Esophagus (tissue), 2 donors: Measurements from ENCODE around the gene TNPO1. TPM values are rescaled to one million over a fixed set of nuclear protein-coding genes. Genes with fewer than 3 reads are reported as not detected.

Experiments
- H3K27ac ChIP-seq, 2 donors: one replicate each; pipeline ENCODE4 v1.5.1; 2013; ENCODE audit warnings: low read depth in 2 of 2, mild to moderate bottlenecking in 2 of 2, inconsistent platforms in 1 of 2, low read length in 1 of 2, moderate library complexity in 1 of 2
- H3K27me3 ChIP-seq, 2 donors: one replicate each; pipeline ENCODE4 v1.6.1; 2013; ENCODE audit warnings: low read length in 2 of 2, control low read depth in 1 of 2, mild to moderate bottlenecking in 1 of 2; ENCODE audit not compliant: insufficient read depth in 2 of 2, control insufficient read depth in 1 of 2
- H3K36me3 ChIP-seq, 2 donors: one replicate each; pipeline ENCODE4 v1.6.1; 2013; ENCODE audit warnings: low read length in 1 of 2; ENCODE audit not compliant: control insufficient read depth in 2 of 2, insufficient read depth in 2 of 2
- H3K4me1 ChIP-seq, 2 donors: one replicate each; pipeline ENCODE4 v1.6.1; 2013; ENCODE audit warnings: low read length in 1 of 2; ENCODE audit not compliant: control insufficient read depth in 2 of 2, insufficient read depth in 2 of 2
- H3K4me3 ChIP-seq, 2 donors: one replicate each; pipeline ENCODE4 v1.5.1; 2013; ENCODE audit warnings: low read length in 2 of 2, mild to moderate bottlenecking in 2 of 2, low read depth in 1 of 2, moderate library complexity in 1 of 2
- H3K9me3 ChIP-seq, 2 donors: one replicate each; pipeline ENCODE4 v1.6.1; 2013; ENCODE audit warnings: mild to moderate bottlenecking in 2 of 2, low read depth in 1 of 2, low read length in 1 of 2, moderate library complexity in 1 of 2; ENCODE audit not compliant: control insufficient read depth in 2 of 2, insufficient read depth in 1 of 2
- WGBS, 2 donors: extraction: QIAGEN DNeasy Blood & Tissue Kit; methylation state at CpG; one replicate each; pipeline ENCODE4 v1.1.7; 2013; 5-methylcytosine and 5-hydroxymethylcytosine counted together
- polyA plus RNA-seq, 2 donors: library from polyadenylated mRNA; stranded (reverse); fragments of 200-250 nt; gene quantifications; one replicate each; pipeline ENCODE4 v1.2.3, GENCODE V29; 2013
- donor health status: healthy with polysubstance abuse.
- donor health status: Bipolar disorder and iron deficiency.

Gene TNPO1
- polyA plus RNA-seq, 2 donors = 6.2 to 14.5 TPM

DNA sequence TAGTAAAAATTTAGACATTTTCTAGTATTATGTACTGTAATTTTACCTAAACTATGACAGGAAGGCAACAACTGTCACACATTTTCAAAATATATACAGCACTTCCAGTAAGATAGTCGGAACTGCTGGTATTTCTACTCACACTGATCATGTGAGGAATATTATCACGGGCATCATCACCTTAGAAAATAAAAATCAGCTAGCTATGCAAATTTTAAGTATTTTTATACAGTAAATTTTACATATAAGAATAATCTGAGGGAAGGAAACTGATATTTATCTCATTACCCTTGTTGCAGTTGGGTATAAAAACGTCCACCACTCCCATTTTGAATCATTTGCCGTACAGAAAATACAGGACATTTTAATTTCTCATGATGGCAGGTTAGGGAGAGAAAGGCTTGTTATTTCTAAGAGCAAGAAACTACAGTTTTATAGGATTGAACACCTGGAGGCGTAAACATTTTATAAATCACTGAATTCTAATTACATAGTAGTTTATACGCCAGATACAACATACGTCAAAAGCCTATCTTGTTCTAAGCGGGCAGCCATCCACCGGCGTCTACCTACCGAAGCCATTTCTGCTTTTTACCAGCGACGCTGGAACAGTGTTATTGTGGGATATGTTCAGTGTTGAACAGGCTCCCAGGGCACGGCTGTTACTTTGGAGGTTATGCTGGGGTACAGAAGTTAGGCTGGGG is 729 bp upstream of the TNPO1 start:
- no peaks in the 10 kb centered on the region for H3K9me3 ChIP-seq
- H3K36me3 ChIP-seq = no peaks in the 10 kb centered on the region
- H3K4me3 ChIP-seq = peak overlapping the region; percentile 81 to 87
- H3K27me3 ChIP-seq = no peaks in the 10 kb centered on the region
- H3K4me1 ChIP-seq = no peaks in the 10 kb centered on the region
- WGBS, 2 donors = 4 to 7% methylated on average over 14 of the region's 14 CpGs
- H3K27ac ChIP-seq = peak overlapping the region; percentile 99

GRCh38 chr5:72817076-72817481 is 618 bp downstream of the TNPO1 start:
- 1% methylated on average over 24 of the region's 24 CpGs for WGBS, 2 donors
- peak overlapping the region; percentile 81 to 87 for H3K4me3 ChIP-seq

GRCh38 chr5:72817671-72818266 is 1.3 kb downstream of the TNPO1 start:
- H3K4me3 ChIP-seq = peak overlapping the region in 1 of 2 donors; percentile 87
- H3K27me3 ChIP-seq = no peaks in the 10 kb centered on the region
- 16 to 17% methylated on average over 6 of the region's 6 CpGs for WGBS, 2 donors
- H3K9me3 ChIP-seq = no peaks in the 10 kb centered on the region
- H3K27ac ChIP-seq = no peak overlapping the region
- H3K36me3 ChIP-seq = no peaks in the 10 kb centered on the region
- no peaks in the 10 kb centered on the region for H3K4me1 ChIP-seq

More at GRCh38 chr5:72817076-72817481, 618 bp downstream of the TNPO1 start:
- Histone ChIP-seq H3K4me1 (no peaks in the 10 kb centered on the region), H3K36me3 (no peaks in the 10 kb centered on the region), H3K27me3 (no peaks in the 10 kb centered on the region), H3K27ac (peak overlapping the region; percentile 99), H3K9me3 (no peaks in the 10 kb centered on the region)

DNA sequence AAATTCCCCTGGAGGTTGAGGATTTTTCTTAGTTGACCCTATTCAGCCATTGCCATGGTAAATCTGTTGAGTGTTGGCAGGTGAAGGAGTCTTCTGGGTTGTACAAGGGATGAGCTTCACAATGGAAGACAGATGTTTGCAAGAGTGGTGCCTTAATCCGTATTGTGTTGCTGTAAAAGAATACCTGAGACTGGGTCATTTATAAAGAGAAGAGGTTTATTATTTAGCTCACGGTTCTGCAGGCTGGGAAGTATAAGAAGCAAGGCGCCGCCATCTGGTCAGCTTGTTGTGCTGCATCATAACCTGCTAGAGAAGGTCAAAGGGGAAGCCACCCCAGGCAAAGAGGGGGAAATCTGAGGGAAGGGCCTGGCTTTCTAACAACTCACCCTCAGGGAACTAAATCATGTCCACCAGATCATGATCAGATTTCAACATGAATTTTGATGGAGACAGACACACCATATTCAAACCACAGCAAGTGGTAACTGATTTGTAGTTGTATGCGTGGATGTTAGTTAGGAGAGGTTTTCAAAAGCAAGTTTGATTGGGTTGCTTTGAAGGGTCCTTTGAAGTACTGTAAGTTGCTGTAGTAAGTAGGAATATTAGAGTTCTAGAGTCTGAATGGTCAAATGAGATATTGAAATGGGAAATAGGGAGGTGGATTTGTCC is 2.5 kb downstream of the TNPO1 start:
- Histone ChIP-seq H3K4me3 (no peak overlapping the region), H3K27ac (no peak overlapping the region), H3K9me3 (no peaks in the 10 kb centered on the region), H3K4me1 (no peaks in the 10 kb centered on the region), H3K27me3 (no peaks in the 10 kb centered on the region), H3K36me3 (no peaks in the 10 kb centered on the region)
- 34 to 35% methylated on average over 5 of the region's 5 CpGs for WGBS, 2 donors

GRCh38 chr5:72821776-72822175 is 5.3 kb downstream of the TNPO1 start:
- H3K4me1 ChIP-seq = no peaks in the 10 kb centered on the region
- H3K9me3 ChIP-seq = no peaks in the 10 kb centered on the region
- WGBS, 2 donors = 81 to 84% methylated on average over 2 of the region's 2 CpGs
- no peaks in the 10 kb centered on the region for H3K36me3 ChIP-seq
- no peaks in the 10 kb centered on the region for H3K27me3 ChIP-seq
- no peak overlapping the region for H3K4me3 ChIP-seq
- H3K27ac ChIP-seq = no peak overlapping the region

- no peaks in the 10 kb centered on the region for H3K4me1 ChIP-seq
- H3K9me3 ChIP-seq = no peaks in the 10 kb centered on the region
- WGBS, 2 donors = 75 to 91% methylated on average over 2 of the region's 2 CpGs
- no peak overlapping the region for H3K27ac ChIP-seq
- no peaks in the 10 kb centered on the region for H3K36me3 ChIP-seq
- H3K27me3 ChIP-seq = no peaks in the 10 kb centered on the region
- no peak overlapping the region for H3K4me3 ChIP-seq
Observed at GRCh38 chr5:72822944-72823343, 6.5 kb downstream of the TNPO1 start.

DNA sequence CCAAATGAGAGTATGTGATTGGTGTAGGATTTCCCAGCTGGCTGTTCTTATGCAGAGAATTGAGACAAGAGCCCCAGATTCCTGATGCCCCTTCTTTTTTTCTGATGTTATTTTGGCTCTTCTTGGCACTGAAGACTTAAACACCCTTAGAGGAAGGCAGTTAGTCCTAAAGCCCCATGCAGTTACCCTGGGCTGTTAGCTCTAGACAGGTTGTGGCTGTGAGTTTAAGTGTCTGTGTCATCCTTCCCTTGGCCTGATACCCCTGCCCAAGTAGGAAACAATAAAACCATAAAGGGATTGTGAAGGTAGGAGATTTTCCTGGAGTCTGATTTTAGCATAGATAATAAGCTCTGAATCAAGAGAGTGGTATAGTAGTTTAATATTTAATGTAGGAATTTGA is 13.2 kb downstream of the TNPO1 start:
- no peaks in the 10 kb centered on the region for H3K36me3 ChIP-seq
- no peaks in the 10 kb centered on the region for H3K27me3 ChIP-seq
- peaks cover 0 to 2% of the 10 kb centered on the region in 2 donors for H3K4me1 ChIP-seq
- no peak overlapping the region for H3K4me3 ChIP-seq
- H3K27ac ChIP-seq = no peak overlapping the region
- no peaks in the 10 kb centered on the region for H3K9me3 ChIP-seq

- Histone ChIP-seq H3K9me3 (no peaks in the 10 kb centered on the region), H3K27me3 (no peaks in the 10 kb centered on the region), H3K27ac (no peak overlapping the region), H3K36me3 (no peaks in the 10 kb centered on the region), H3K4me1 (peaks cover 0 to 2% of the 10 kb centered on the region in 2 donors), H3K4me3 (no peak overlapping the region)
- WGBS, 2 donors = 76 to 85% methylated on average over 2 of the region's 2 CpGs
Observed at GRCh38 chr5:72830362-72830761, 13.9 kb downstream of the TNPO1 start.

- H3K9me3 ChIP-seq = no peaks in the 10 kb centered on the region
Observed at GRCh38 chr5:72831685-72832084, 15.2 kb downstream of the TNPO1 start.

More at GRCh38 chr5:72831685-72832084, 15.2 kb downstream of the TNPO1 start:
- Histone ChIP-seq H3K27me3 (no peaks in the 10 kb centered on the region), H3K36me3 (no peaks in the 10 kb centered on the region), H3K4me1 (peaks cover 0 to 6% of the 10 kb centered on the region in 2 donors), H3K27ac (no peak overlapping the region), H3K4me3 (no peak overlapping the region)
- 95 to 98% methylated on average over 4 of the region's 4 CpGs for WGBS, 2 donors
